SKM-1 (cell line): ENCODE data around the gene NNAT.
"Not testable (repeated sequence)": the region's sequence is repeated elsewhere in the genome, so short reads cannot be mapped to it uniquely, and the experiment has no call there.

ENCODE experiments used
- DNase-seq: peaks from one replicate; lab custom pipeline; 2025; ENCODE audit not compliant: unreplicated experiment; lab: John Stamatoyannopoulos, UW

NNAT gene

GRCh38 chr20:37521061-37521771 is at the start of gene NNAT:
NNAT (plus strand) TSS chr20:37521250; CDS start chr20:37521332, 82 bp downstream.
- DNase-seq: no peak

DNA sequence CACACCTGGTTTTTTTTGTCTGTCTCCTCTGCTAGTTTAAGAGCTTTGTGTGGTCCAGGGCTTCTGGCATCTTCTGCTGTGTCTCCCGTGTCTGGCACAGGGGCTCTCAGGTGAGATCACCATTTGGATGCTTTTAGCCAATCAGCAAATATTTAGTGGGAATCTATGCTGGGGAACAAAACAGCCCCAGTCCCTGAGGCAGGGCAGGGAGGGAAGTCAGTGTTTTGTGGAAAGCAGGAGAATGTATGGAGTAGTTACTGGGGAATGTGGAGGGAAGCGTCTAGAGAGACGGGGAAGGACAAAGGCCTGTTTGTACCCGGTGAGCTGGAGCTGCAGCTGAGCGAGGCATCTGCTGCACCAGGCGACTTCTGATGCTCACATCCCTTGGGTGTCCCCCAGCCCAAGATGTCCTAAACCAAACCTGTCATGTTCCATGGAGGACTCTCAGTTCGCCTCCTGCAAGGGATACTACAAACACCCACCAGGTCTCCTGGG is 49.3 kb upstream of the NNAT start:
- DNase-seq: no peak

DNA sequence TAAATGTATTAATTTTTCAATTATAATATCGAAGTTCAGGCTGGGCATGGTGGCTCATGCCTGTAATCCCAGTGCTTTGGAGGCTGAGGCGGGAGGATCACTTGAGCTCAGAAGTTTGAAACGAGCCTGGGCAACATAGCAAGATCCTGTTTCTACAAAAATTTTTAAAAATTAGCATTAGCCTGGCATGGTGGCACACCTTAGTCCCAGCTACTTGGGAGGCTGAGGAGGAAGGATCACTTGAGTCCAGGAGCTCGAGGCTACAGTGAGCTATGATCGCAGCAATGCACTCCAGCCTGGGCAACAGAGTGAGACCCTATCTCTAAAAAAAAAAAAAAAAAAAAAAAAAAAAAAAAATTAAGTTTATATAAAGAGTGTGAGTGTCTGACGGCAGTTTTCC is 48.6 kb upstream of the NNAT start:
- DNase-seq: not testable (repeated sequence)

DNA sequence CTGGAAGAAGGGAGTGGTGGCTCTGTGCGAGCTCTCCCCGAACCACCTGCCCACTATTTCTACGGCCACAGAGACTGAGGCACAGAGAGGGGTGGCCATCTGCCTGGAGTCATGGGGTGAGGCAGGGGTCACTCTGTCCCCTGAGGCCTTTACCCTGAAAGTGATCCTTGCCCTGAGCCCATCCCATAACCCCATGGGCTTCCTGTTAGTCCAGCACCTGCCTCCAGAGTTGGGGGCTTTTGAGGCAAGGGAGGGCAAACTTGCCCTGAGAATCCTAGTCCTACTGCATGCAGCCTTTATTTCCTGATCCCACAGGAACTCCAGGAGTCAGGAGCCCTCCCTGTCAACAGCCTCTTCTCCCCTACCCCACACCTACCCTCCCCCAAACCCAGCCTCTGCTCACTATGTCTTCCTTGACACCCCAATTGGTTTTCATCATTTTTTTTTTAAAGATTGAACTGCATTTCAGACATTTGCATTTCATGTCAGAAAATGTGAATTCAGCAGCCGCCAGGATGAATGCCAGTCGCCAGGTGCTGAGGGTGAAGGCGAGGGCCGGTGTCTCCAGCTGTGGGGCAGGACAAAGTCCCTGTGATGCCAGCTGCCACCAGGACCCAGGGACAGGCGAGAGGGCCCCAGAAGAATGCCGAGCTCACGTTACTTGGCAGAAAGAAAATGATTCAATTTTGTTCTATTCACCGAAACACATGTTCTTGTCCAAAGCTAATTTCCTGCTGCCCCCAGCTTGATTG is 47.6 kb upstream of the NNAT start:
- DNase-seq: no peak

- no peak for DNase-seq
These were observed 46.7 kb upstream of the NNAT start for GRCh38 chr20:37474386-37474785.

DNA sequence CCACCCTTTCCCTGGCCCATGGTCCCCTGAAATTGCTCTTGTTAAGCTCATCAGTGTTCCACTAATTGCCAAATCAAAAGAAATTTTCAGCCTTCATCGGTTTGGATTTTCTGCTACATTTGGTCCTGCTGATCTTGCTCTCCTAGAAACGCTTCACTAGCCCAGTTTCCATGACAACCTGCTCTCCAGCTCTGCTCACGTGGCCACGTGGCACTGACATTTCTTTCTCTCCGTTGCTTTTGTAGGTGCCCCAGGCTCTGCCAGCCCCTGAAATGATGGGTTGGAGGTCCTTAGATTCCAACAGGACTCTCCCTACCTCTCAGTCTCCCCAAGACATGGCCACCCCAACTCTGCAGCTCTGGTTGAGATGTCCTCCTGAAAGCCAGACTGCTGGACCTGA is 45.8 kb upstream of the NNAT start:
- no peak for DNase-seq

- DNase-seq: no peak
These were observed 44.0 kb upstream of the NNAT start for GRCh38 chr20:37477041-37477440.

GRCh38 chr20:37479266-37479665 is 41.8 kb upstream of the NNAT start:
- DNase-seq: no peak

DNA sequence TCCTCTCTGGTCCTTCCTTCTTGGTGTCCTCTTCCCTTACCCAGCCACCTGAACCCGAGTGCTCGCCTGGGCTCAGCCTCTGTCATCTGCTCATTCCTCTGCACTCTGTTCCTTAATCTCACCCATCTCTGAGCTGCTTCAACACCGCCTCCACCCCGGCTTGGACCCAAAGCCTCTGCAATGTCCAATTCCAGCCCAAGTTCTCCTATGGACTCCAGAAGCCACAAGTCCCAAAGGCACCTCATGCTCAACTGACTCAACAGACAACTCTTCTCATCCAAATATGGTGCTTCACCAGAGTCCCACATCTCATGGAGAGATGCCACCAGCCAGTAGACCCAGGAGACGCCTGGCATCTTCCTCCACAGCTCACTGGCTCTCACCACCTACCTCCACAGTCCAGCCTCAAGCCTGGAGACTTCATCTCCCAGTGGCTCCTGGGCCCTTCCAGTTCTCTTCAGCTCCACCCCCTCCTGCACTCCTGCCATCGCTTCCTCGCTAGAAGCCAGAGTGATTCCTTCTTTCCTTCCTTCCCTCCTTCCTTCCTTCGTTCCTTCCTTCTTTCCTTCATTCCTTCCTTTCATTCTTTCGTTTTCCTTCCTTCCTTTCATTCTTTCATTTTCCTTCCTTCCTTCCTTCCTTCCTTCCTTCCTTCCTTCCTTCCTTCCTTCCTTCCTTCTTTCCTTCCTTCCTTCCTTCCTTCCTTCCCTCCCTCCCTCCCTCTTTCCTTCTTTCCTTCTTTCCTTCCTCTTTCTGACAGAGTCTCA is 40.9 kb upstream of the NNAT start:
- no peak for DNase-seq

- DNase-seq: no peak
These were observed 40.1 kb upstream of the NNAT start for GRCh38 chr20:37480919-37481318.

- DNase-seq: no peak
These were observed 39.4 kb upstream of the NNAT start for GRCh38 chr20:37481610-37482009.

GRCh38 chr20:37484331-37484730 is 36.7 kb upstream of the NNAT start:
- DNase-seq: no peak

DNA sequence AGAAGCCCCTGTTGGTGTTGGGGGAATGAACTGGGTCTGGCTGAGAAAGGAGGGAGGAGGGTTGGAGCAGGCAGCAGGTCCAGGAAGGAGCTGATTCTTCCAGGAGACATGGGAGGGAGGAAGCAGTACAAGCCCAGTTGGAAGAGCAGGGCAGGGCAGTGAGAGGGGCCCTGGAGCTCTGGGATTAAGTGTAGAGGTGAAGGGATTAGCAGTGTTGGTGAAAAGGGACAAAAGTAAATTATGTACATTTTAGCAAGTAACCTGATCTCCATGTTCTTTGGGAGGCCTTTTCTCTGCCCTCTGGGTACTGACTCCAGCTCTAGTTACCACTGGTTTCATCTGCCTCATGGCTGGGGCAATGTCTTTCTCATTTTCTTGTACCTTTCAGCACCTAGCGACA is 34.8 kb upstream of the NNAT start:
- DNase-seq: not testable (repeated sequence)

DNA sequence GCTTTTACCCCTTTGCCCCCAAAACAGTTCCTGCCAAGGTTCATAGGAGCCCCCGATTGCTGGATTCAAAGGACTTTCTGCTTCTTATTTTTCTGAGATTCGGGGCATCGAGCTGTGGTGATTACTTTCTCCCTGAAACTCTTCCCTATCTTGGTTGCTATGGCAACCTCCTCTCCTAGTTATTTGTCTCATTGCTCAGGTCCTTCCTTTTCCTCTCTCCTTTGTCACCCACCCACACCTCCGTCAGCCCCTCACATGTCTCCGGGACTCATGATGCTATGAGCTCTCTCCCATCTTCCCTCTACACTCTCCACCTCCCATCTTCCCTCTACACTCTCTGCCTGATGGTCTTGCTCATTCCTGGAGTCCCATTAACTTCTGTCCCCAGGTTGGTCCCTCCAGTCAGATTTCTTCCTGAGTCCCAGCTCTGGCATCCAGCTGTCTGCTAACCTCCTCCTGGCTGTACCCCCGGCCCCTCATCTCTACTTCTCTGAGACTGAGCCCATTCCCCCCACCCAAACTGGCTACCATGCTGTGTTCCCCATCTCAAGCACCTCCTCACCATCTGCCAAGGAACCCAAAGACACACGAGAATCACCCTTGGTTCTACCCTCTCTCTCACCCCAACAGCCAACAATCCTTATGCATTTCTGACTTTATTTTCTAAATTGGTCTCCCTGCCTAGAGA is 30.2 kb upstream of the NNAT start:
- DNase-seq: no peak

- DNase-seq: no peak
These were observed 28.9 kb upstream of the NNAT start for GRCh38 chr20:37492096-37492625.

DNA sequence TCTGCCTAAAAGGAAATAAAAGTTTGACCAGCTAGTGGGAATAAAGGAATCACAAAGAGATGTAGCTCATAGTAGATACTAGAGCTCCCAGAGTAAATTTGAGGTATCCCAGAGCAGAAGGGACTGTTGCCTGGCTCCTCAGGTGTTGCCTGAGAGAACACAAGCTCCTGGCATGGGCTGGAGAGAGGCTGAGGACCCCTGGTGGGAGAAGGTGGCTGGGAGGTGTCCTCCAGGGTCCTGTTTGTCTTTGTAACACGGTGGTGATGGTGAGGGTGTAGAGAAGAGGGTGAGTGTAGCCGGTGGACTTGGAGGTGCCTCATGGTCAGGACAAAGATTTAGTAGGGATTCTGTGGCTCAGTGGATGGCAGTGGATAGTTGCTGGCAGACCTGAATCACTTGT is 28.1 kb upstream of the NNAT start:
- DNase-seq: no peak

- DNase-seq: no peak
These were observed 26.7 kb upstream of the NNAT start for GRCh38 chr20:37494301-37494700.

DNA sequence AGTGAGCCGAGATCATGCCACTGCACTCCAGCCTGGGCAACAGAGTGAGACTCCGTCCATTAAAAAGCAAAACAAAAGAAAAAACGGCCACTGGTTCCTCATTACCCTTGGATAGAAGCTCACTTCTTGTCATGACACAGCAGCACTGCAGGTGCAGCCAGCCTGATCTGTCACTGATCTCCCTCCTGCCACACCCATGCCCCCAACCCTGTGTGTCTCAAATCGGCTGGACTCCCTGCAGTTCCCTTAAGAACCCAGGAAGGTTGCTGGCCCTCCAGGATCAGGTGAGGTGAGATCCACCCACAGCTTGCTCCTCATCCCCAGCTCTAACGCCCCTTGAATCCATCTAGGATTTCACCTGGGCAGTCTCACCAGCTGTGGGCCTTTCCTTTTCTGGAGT is 26.3 kb upstream of the NNAT start:
- DNase-seq: no peak

DNA sequence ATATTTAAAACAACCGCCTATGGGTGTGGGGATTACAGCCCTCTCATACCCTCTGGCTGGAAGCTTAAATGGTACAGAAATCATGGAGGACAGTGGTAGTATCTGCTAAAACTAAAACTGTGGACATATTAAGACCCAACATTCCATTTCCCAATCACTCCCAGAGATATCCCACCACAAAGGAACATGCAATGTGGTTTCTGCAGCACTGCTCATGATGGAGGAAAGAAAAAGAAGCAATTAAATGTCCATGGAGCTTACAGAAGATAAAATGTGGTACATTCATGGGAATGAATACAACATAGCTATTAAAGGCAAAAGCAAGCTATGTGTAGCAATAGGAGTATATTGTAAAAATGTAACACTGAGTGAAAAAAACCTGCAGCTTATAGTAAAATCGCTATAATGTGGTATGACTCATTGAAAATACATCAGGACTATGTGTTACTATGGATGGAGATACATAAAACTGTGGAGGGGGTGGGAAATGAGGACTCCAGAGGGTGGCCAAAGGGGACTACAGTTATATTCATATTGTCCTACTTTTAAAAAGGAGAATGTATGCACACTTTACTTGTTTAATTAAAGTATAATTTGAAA is 22.9 kb upstream of the NNAT start:
- DNase-seq: no peak

- DNase-seq: no peak
These were observed 20.7 kb upstream of the NNAT start for GRCh38 chr20:37500311-37500710.
